SKM-1 (cell line): ENCODE data around the gene ENKD1.

Experiments
- DNase-seq: peaks from one replicate; lab custom pipeline; 2025; ENCODE audit not compliant: unreplicated experiment; lab: John Stamatoyannopoulos, UW

Gene ENKD1

DNA sequence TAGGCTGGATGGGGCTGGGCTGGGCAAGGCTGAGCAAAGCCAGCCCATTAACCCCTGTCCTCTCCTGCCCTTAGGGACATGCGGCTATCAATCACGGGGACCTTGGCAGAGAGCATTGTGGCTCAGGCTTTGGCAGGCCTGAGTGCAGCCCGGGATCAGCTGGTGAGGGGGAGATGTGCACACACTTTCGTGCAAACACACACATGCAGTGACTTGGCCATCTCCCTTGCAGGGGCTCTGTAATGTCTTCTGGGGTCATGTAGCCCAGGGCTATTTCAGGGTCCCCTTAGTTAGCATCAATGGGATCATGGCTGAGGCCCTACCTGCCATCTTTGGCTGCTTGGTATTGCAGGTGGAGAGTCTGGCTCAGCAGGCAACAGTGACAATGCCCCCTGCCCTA lies 14.7 kb downstream of the ENKD1 start:
- DNase-seq: no peak

- no peak for DNase-seq
These were observed 15.5 kb downstream of the ENKD1 start for GRCh38 chr16:67651039-67651438.

DNA sequence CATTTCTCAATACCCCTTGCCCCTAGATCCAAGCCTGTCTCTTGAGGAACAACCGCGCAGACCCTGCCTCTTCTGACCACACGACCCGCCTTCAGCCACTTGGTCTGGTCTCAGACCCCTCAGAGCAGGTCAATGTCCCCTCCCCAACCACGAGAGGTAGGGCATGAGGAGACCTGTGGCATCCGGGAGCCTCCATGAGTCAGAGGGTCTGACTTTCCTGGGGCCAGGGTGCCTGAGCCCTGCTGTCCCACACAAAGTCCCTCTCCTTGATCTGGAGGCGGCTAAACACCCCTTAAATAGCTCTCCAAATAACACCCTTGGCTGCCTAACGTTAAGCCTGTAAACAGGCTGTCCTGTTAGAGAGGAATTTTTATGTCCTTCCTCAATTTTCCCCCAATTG lies 16.5 kb downstream of the ENKD1 start:
- DNase-seq: no peak

DNA sequence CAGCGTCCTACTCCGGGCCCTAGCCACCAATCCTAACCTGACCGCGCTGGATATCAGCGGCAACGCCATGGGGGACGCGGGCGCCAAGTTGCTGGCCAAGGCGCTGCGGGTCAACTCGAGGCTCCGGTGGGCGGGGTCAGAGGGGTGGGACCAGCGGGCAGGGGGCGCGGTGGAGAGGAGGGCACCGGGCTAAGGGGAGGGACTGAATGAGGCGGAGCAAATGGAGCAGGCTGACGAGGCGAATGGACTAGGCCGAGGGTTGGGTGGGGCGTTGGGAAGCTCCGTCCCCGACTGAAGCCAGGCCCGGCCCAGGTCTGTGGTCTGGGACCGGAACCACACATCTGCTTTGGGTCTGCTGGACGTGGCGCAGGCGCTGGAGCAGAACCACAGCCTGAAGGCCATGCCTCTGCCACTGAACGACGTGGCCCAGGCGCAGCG lies 17.0 kb downstream of the ENKD1 start:
- DNase-seq: no peak

GRCh38 chr16:67648764-67649407 lies 17.7 kb downstream of the ENKD1 start:
- no peak for DNase-seq

GRCh38 chr16:67648088-67648763 lies 18.3 kb downstream of the ENKD1 start:
- no peak for DNase-seq

DNA sequence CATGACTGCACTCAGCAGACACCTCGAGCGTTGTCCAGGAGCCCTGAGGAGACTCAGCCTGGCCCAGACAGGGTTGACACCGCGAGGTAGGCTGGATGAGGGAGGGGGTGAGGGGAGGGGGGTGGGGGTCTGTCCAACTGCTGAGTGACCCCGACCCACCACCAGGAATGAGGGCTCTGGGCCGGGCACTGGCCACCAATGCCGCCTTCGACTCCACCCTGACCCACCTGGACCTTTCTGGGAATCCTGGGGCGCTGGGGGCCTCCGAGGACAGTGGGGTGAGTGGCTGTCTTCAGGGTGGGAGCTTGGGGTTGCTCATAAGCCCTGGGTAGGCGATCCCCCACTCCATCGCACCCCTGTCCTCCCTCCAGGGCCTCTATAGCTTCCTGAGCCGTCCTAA lies 18.9 kb downstream of the ENKD1 start:
- no peak for DNase-seq

DNA sequence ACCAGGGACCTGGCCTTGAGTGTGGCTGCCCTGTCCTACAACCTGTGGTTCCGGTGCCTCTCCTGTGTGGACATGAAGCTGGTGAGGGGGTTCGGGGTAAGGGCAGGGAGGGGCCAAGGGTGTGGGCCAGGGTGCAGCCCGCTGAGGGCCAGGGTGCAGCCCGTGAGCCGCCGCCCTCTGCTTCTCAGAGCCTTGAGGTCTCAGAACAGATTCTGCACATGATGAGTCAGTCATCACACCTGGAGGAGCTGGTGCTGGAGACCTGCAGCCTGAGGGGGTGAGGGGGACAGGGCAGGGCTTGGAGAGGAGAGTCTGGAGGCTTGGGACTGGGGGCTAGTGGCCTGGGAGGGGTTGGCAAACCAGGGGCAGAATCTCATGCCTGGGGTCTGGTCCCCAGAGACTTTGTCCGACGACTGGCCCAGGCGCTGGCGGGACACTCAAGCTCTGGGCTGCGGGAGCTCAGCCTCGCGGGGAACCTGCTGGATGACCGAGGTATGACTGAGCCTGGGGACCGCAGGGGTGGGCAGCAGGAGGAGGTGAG lies 19.4 kb downstream of the ENKD1 start:
- no peak for DNase-seq

DNA sequence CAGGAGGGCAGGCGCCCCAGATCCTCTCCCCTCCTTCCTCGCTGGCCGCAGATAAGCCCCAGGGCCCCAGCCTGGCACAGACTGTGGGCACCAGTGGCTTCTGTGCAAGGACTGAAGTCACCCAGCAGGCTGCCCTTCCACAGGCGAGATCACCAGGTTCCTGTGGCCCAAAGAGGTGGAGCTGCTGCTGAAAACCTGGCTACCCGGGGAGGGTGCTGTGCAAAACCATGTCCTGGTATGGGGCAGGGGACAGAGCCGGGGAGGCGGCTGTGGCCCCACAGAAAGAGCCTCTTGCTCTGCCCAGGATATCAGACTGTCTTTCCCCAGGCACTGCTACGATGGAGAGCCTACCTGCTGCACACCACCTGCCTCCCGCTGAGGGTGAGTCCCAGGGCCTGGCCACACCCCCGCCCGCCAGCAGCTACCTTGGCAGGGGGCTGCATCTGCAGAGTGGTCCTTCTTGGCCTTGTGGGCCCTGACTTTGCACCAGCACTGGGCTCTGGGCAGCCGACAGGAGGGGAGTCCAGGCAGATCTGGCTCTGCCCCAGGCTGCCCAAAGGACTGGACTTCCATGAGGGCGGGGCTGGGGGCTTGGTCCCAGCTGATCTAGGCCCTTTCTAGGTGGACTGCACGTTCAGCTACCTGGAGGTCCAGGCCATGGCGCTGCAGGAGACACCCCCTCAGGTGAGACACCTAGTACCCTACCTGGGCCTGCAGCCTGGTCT lies 21.0 kb downstream of the ENKD1 start:
- DNase-seq: no peak

GRCh38 chr16:67644038-67644437 lies 22.5 kb downstream of the ENKD1 start:
- no peak for DNase-seq

- no peak for DNase-seq
These were observed 24.5 kb downstream of the ENKD1 start for GRCh38 chr16:67641779-67642708.

DNA sequence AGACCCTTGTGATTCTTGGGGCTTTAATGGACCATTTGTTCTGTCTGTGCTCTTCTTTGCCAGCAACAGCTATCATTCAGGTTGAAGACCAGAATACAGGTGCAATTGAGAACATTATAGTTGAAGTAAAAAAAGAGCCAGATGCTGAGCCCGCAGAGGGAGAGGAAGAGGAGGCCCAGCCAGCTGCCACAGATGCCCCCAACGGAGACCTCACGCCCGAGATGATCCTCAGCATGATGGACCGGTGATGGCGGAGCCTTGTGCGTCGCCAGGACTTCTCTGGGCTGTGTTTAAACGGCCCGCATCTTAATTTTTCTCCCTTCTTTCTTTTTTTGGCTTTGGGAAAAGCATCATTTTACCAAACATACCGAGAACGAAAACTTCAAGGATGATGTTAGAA lies 28.9 kb downstream of the ENKD1 start:
- DNase-seq: no peak

- DNase-seq: no peak
These were observed 29.8 kb downstream of the ENKD1 start for GRCh38 chr16:67636713-67637112.

DNA sequence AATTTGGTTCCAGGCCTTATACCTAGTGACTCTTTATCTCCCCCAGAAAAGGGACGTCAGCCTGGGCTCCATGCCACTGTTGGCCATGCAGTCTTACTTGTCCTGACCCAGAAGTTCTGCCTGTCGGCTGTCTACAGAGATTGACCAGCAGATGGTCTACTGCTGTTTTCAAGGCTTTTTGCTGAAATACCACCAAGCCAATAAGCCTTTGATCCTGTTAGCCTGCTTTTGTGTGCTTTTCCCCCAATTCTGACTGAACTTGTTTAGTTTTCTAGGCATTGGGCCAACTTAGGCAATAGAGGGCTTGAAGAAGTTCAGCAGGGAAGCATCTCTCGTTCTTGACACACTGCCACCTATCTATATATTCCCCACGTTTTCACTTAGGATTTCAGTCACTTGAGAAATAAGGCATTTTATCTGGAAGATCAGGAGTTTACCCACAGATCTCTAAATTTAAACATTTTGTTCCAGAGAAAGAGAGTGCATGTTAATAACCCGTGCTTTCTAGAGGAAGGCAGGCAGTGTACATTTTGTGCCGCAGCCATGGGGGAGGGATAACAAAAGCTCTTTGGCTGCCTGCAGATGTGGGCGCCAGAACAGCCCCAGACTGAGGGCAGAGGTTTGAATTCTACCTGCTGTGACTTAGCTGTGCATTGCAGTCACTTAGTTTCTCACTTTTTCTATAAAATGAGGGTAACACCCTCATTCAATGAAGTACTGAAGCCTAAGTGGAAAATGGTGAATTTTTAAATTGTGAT lies 34.0 kb downstream of the ENKD1 start:
- DNase-seq: no peak

DNA sequence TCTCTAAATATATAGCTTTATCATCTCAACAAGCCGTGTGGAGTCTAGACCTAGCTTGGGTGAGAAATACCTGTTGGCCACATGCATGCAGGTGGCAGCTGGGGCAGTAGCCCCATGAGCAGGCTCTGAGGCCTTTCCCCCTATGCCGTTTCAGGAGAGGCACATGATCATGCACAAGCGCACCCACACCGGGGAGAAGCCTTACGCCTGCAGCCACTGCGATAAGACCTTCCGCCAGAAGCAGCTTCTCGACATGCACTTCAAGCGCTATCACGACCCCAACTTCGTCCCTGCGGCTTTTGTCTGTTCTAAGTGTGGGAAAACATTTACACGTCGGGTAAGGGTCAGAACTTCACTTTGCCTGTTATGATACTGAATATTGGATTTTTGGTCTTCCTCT lies 38.3 kb downstream of the ENKD1 start:
- no peak for DNase-seq

- DNase-seq: no peak
These were observed 52.7 kb downstream of the ENKD1 start for GRCh38 chr16:67613808-67614207.
